ENCODE measurements around the gene ADAMTS15.

Gene ADAMTS15

DNA sequence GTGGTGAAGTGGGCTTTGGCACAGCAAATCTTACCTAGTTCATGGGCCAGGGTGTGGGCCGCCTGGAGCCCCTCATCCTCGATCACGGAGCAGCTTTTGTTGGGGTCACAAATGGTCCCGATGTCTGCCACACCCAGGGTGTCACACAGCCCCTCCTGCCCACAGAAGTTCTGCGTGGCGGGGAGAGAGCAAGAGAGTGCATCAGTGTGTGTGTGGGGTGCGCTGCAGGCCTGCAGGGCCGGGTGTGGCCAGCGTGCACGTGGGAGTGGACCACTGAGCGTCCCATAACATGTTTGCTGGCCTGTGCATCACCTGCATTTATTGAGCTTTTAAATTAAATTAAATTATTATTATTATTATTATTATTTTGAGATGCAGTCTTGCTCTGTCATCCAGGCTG lies 31.5 kb upstream of the ADAMTS15 start:
- Histone ChIP-seq H3K4me1 (no peaks in the 10 kb centered on the region), H3K36me3 (ENCODE audit: control insufficient read depth, insufficient read depth, low read length) (no peaks in the 10 kb centered on the region), H2AFZ (no peak overlapping the region), H3K79me2 (no peaks in the 10 kb centered on the region), H3K27ac (no peak overlapping the region), H3K4me2 (ENCODE audit: low read length) (no peak overlapping the region), H3K4me3 (ENCODE audit: low read depth, low read length) (no peak overlapping the region), H3K27me3 (ENCODE audit: control insufficient read depth, insufficient read depth, low read length) (no peaks in the 10 kb centered on the region), H3K9me3 (ENCODE audit: control insufficient read depth, low read length) (no peaks in the 10 kb centered on the region), H3K9ac (no peak overlapping the region)
- TF ChIP-seq, protein P1, sequence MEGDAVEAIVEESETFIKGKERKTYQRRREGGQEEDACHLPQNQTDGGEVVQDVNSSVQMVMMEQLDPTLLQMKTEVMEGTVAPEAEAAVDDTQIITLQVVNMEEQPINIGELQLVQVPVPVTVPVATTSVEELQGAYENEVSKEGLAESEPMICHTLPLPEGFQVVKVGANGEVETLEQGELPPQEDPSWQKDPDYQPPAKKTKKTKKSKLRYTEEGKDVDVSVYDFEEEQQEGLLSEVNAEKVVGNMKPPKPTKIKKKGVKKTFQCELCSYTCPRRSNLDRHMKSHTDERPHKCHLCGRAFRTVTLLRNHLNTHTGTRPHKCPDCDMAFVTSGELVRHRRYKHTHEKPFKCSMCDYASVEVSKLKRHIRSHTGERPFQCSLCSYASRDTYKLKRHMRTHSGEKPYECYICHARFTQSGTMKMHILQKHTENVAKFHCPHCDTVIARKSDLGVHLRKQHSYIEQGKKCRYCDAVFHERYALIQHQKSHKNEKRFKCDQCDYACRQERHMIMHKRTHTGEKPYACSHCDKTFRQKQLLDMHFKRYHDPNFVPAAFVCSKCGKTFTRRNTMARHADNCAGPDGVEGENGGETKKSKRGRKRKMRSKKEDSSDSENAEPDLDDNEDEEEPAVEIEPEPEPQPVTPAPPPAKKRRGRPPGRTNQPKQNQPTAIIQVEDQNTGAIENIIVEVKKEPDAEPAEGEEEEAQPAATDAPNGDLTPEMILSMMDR (IDR thresholded peaks at IDR 0.05) = no peak

DNA sequence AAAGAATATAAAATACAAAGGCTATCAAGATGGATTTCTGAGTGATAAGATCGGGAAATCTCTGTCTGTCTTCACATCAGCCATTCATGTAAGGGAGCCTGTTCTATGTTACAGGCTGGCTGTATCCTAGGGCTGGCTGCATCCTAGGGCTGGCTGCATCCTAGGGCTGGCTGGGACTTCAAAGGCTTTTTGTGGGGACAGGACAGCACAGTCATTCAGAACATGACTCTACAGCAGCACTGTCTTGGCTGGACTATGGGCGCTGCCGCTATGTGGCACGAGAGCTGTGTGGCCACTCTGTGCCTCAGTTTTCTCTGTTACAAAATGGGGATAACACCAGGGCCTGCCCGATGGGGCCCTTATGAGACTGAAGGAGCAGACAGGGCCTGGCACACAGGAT lies 30.2 kb upstream of the ADAMTS15 start:
- H3K4me1 ChIP-seq = no peaks in the 10 kb centered on the region

DNA sequence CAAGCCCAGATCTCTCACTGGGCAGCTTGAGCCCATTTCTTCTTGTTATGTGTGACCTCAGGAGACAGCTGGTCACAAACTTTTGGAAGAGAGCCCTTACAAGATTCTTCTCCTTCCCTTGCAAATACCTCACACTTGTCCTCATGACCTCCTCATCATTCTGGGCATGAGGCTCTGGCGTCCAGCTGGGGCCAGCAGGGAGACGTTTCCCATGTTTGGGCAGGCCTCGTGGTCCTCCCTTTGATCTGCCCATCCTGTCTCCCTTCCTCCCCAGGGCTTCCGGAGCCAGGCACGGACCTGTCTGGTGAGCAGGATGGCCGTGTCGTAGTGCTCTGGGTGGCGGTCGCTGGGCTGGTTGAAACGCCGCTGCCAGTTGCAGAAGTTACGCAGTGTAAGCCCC lies 29.7 kb upstream of the ADAMTS15 start:
- TF ChIP-seq, protein P1 (IDR thresholded peaks at IDR 0.05) = no peak
- H2AFZ ChIP-seq = no peak overlapping the region
- H3K9me3 ChIP-seq (ENCODE audit: control insufficient read depth, low read length) = no peaks in the 10 kb centered on the region
- no peak overlapping the region for H3K4me3 ChIP-seq (ENCODE audit: low read depth, low read length)
- no peaks in the 10 kb centered on the region for H3K36me3 ChIP-seq (ENCODE audit: control insufficient read depth, insufficient read depth, low read length)
- no peak overlapping the region for H3K27ac ChIP-seq
- H3K4me1 ChIP-seq = no peaks in the 10 kb centered on the region
- no peaks in the 10 kb centered on the region for H3K27me3 ChIP-seq (ENCODE audit: control insufficient read depth, insufficient read depth, low read length)
- no peak overlapping the region for H3K9ac ChIP-seq
- H3K79me2 ChIP-seq = no peaks in the 10 kb centered on the region
- no peak overlapping the region for H3K4me2 ChIP-seq (ENCODE audit: low read length)

More for the DNA sequence above, 30.2 kb upstream of the ADAMTS15 start:
- Histone ChIP-seq H3K9ac (no peak overlapping the region), H3K27ac (no peak overlapping the region), H3K79me2 (no peaks in the 10 kb centered on the region), H3K4me2 (ENCODE audit: low read length) (no peak overlapping the region), H3K36me3 (ENCODE audit: control insufficient read depth, insufficient read depth, low read length) (no peaks in the 10 kb centered on the region), H3K9me3 (ENCODE audit: control insufficient read depth, low read length) (no peaks in the 10 kb centered on the region), H2AFZ (no peak overlapping the region), H3K4me3 (ENCODE audit: low read depth, low read length) (no peak overlapping the region), H3K27me3 (ENCODE audit: control insufficient read depth, insufficient read depth, low read length) (no peaks in the 10 kb centered on the region)
- TF ChIP-seq, protein P1 (IDR thresholded peaks at IDR 0.05) = no peak

DNA sequence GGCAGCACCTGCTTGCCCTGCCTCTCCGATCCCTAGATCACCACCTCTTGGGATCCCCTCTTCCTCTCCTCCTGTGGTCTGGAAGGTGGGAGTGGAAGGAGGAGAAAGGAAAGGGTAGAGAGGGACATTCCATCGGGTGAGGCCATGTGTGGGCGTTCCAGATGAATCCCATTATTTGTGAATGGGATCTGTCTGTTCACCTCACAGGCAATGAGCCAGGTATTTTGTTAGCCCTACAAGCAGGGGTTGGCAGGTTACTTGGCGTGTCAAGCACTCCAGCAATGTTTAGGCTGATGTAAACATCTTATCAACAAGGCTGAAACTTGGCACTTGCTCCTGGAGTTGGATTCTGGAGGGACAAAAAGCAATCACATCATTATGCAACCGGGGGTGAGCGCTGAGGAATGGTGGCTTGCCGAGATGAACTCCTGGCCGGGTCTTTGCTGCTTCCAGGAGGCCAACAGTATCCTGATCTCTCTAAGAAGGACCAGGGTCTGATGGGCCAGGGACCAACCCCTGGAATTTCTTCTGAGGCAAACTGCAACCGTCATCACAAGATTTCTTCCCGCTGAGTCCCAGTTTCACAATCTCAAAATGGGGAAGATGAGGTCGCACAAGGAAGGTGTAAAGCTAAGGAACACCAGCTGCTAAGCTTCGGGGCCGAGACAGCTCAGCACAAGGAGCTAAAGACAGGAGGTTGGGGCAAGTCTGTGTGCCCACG lies 27.8 kb upstream of the ADAMTS15 start:
- TF ChIP-seq, protein P1 (IDR thresholded peaks at IDR 0.05) = no peak
- no peak overlapping the region for H3K4me2 ChIP-seq (ENCODE audit: low read length)
- no peak overlapping the region for H2AFZ ChIP-seq
- H3K79me2 ChIP-seq = no peaks in the 10 kb centered on the region
- no peak overlapping the region for H3K4me3 ChIP-seq (ENCODE audit: low read depth, low read length)
- no peaks in the 10 kb centered on the region for H3K36me3 ChIP-seq (ENCODE audit: control insufficient read depth, insufficient read depth, low read length)
- no peaks in the 10 kb centered on the region for H3K27me3 ChIP-seq (ENCODE audit: control insufficient read depth, insufficient read depth, low read length)
- H3K9ac ChIP-seq = no peak overlapping the region
- H3K27ac ChIP-seq = no peak overlapping the region
- no peaks in the 10 kb centered on the region for H3K9me3 ChIP-seq (ENCODE audit: control insufficient read depth, low read length)
- no peaks in the 10 kb centered on the region for H3K4me1 ChIP-seq

DNA sequence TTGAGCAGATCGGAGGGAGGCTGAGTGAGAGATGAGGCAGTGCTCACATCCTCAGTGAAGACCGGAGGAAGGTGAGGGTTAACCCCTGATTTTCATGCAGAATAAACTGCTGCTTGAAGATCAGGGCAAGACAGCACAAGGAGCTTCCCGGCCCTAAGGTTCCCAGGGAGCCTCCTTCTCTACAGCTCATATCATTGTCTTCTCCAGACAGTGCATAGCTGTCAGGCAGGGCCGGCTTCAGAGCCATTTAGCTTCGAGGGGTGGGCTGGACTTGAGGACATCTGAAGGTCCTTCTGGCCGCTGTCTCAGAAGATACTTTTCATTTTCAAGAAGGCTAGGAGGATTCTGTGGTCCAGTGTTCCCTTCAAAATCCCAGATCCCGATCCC lies 27.3 kb upstream of the ADAMTS15 start:
- Histone ChIP-seq H3K27ac (no peak overlapping the region), H3K36me3 (ENCODE audit: control insufficient read depth, insufficient read depth, low read length) (no peaks in the 10 kb centered on the region)

More for the DNA sequence above, 27.3 kb upstream of the ADAMTS15 start:
- H3K4me2 ChIP-seq (ENCODE audit: low read length) = no peak overlapping the region
- no peaks in the 10 kb centered on the region for H3K4me1 ChIP-seq
- TF ChIP-seq, protein P1 (IDR thresholded peaks at IDR 0.05) = no peak
- H2AFZ ChIP-seq = no peak overlapping the region
- no peaks in the 10 kb centered on the region for H3K27me3 ChIP-seq (ENCODE audit: control insufficient read depth, insufficient read depth, low read length)
- H3K9me3 ChIP-seq (ENCODE audit: control insufficient read depth, low read length) = no peaks in the 10 kb centered on the region
- no peak overlapping the region for H3K4me3 ChIP-seq (ENCODE audit: low read depth, low read length)
- H3K9ac ChIP-seq = no peak overlapping the region
- no peaks in the 10 kb centered on the region for H3K79me2 ChIP-seq

All from parathyroid adenoma (tissue), 2 donors.